Astrocyte (in vitro differentiated cells and primary cell): ENCODE data around the gene STRN4.

Source experiments
- EZH2 ChIP-seq: IDR thresholded peaks from 2 replicates; pipeline ENCODE4 v1.6.1; 2012; ENCODE audit warnings: mild to moderate bottlenecking, low read length, inconsistent platforms; ENCODE audit not compliant: insufficient read depth
- TF ChIP-seq, protein P1 (sequence below): IDR thresholded peaks from 2 replicates; pipeline ENCODE4 v1.5.1; 2011; ENCODE audit warnings: low read depth, mild to moderate bottlenecking, inconsistent platforms, low read length, moderate library complexity; ENCODE audit not compliant: insufficient read depth

DNA sequence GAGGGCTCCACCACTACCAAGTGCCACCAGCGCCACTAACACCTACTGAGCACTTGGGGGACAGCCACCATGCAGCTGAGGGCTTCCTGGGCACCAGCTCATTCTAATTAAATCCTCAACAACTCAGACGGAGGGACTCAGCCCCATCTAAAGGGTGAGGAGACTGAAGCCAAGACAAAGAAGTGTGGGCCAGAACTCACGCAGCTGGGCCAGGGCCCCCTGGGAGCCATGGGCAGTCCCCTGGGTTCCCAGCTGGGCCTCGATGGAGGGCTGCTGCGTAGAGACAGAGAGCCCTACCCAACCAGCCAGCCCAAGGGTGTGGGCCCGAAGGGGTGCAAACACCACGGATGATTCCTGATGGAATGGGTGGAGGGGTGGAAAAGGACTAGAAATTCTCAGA lies 16.6 kb downstream of the STRN4 start:
- TF ChIP-seq, protein P1, sequence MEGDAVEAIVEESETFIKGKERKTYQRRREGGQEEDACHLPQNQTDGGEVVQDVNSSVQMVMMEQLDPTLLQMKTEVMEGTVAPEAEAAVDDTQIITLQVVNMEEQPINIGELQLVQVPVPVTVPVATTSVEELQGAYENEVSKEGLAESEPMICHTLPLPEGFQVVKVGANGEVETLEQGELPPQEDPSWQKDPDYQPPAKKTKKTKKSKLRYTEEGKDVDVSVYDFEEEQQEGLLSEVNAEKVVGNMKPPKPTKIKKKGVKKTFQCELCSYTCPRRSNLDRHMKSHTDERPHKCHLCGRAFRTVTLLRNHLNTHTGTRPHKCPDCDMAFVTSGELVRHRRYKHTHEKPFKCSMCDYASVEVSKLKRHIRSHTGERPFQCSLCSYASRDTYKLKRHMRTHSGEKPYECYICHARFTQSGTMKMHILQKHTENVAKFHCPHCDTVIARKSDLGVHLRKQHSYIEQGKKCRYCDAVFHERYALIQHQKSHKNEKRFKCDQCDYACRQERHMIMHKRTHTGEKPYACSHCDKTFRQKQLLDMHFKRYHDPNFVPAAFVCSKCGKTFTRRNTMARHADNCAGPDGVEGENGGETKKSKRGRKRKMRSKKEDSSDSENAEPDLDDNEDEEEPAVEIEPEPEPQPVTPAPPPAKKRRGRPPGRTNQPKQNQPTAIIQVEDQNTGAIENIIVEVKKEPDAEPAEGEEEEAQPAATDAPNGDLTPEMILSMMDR, result no peak
- no peak for TF ChIP-seq EZH2
